ENCODE results near the gene PCDHB13. TPM values are rescaled to one million over a fixed set of nuclear protein-coding genes. Genes with fewer than 3 reads are reported as not detected.
A peak's percentile ranks its signal among the peaks of the same experiment; 100 is the strongest.
"Not testable (repeated sequence)": the region's sequence is repeated elsewhere in the genome, so short reads cannot be mapped to it uniquely, and the experiment has no call there.

Gene PCDHB13
- total and polyA plus RNA-seq, 2 of the 13 experiments (the other 11 are each of a cell fraction or from before 2014, with no cell fraction given), result 0.57 to 0.80 TPM

DNA sequence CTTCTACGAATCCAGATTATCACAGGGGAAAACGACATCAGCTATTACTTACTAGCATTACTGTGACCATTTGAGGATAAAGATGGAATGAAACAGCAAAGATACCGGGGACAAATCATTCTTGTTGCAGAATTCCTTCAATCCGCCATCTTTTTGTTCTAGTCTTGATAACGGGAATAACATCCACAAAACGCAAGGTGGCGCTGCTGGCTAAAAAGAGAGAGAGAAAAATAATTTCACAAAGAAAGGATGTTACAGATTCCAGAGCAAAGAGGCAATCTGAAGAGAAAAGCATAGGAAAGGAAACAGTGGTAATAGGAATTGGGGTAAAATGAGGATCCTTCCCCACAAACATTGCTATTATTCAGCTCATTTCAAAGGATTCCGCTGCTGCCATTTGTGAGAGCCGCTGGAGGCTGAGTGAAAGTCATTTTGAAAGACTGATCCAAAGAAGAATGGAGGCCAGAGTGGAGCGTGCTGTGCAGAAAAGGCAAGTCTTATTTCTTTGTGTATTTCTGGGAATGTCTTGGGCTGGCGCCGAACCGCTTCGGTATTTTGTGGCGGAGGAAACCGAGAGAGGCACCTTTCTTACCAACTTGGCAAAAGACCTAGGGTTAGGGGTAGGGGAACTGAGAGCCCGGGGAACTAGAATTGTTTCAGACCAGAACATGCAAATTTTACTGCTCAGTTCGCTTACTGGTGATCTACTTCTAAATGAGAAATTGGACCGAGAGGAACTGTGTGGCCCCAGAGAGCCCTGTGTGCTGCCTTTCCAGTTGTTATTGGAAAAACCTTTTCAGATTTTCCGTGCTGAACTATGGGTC, 41.1 kb upstream of the PCDHB13 start, which contains the start of gene PCDHB7 (continued):
- TF ChIP-seq STAG1 (CRISPR knock-in tag; IDR thresholded peaks at IDR 0.05) (peak; percentile 21; the same call in 1 of the 2 replicates), ZNF558 (CRISPR knock-in tag; IDR thresholded peaks at IDR 0.05; ENCODE audit: borderline replicate concordance) (no peak), YEATS4 (CRISPR knock-in tag; IDR thresholded peaks at IDR 0.05; ENCODE audit: borderline replicate concordance) (no peak), ZNF253 (CRISPR knock-in tag; IDR thresholded peaks at IDR 0.05; ENCODE audit: borderline replicate concordance) (no peak), ELF1 (CRISPR knock-in tag; IDR thresholded peaks at IDR 0.05) (no peak), NPAS2 (CRISPR knock-in tag; IDR thresholded peaks at IDR 0.05; ENCODE audit: borderline replicate concordance) (no peak), ZNF552 (CRISPR knock-in tag; IDR thresholded peaks at IDR 0.05; ENCODE audit: borderline replicate concordance) (no peak), SUZ12 (IDR thresholded peaks at IDR 0.05; ENCODE audit: low read depth, low read length) (no peak), GATAD1 (CRISPR knock-in tag; IDR thresholded peaks at IDR 0.05) (no peak), SMC3 (IDR thresholded peaks at IDR 0.05; ENCODE audit: low read length) (0 out of 2 replicates have a peak, but pooled peaks have one; percentile 11), JUNB (CRISPR knock-in tag; IDR thresholded peaks at IDR 0.05; ENCODE audit: borderline replicate concordance) (no peak)
- TF ChIP-seq, protein P1, sequence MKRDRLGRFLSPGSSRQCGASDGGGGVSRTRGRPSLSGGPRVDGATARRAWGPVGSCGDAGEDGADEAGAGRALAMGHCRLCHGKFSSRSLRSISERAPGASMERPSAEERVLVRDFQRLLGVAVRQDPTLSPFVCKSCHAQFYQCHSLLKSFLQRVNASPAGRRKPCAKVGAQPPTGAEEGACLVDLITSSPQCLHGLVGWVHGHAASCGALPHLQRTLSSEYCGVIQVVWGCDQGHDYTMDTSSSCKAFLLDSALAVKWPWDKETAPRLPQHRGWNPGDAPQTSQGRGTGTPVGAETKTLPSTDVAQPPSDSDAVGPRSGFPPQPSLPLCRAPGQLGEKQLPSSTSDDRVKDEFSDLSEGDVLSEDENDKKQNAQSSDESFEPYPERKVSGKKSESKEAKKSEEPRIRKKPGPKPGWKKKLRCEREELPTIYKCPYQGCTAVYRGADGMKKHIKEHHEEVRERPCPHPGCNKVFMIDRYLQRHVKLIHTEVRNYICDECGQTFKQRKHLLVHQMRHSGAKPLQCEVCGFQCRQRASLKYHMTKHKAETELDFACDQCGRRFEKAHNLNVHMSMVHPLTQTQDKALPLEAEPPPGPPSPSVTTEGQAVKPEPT (CRISPR knock-in tag; IDR thresholded peaks at IDR 0.05; ENCODE audit: low read depth), result no peak
- TF ChIP-seq, protein P2, sequence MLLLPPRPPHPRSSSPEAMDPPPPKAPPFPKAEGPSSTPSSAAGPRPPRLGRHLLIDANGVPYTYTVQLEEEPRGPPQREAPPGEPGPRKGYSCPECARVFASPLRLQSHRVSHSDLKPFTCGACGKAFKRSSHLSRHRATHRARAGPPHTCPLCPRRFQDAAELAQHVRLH (CRISPR knock-in tag; IDR thresholded peaks at IDR 0.05; ENCODE audit: borderline replicate concordance, low read depth), result no peak
- TF ChIP-seq, protein P3, sequence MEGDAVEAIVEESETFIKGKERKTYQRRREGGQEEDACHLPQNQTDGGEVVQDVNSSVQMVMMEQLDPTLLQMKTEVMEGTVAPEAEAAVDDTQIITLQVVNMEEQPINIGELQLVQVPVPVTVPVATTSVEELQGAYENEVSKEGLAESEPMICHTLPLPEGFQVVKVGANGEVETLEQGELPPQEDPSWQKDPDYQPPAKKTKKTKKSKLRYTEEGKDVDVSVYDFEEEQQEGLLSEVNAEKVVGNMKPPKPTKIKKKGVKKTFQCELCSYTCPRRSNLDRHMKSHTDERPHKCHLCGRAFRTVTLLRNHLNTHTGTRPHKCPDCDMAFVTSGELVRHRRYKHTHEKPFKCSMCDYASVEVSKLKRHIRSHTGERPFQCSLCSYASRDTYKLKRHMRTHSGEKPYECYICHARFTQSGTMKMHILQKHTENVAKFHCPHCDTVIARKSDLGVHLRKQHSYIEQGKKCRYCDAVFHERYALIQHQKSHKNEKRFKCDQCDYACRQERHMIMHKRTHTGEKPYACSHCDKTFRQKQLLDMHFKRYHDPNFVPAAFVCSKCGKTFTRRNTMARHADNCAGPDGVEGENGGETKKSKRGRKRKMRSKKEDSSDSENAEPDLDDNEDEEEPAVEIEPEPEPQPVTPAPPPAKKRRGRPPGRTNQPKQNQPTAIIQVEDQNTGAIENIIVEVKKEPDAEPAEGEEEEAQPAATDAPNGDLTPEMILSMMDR (CRISPR knock-in tag; IDR thresholded peaks at IDR 0.05), result peak; percentile 65
- TF ChIP-seq, protein P4, sequence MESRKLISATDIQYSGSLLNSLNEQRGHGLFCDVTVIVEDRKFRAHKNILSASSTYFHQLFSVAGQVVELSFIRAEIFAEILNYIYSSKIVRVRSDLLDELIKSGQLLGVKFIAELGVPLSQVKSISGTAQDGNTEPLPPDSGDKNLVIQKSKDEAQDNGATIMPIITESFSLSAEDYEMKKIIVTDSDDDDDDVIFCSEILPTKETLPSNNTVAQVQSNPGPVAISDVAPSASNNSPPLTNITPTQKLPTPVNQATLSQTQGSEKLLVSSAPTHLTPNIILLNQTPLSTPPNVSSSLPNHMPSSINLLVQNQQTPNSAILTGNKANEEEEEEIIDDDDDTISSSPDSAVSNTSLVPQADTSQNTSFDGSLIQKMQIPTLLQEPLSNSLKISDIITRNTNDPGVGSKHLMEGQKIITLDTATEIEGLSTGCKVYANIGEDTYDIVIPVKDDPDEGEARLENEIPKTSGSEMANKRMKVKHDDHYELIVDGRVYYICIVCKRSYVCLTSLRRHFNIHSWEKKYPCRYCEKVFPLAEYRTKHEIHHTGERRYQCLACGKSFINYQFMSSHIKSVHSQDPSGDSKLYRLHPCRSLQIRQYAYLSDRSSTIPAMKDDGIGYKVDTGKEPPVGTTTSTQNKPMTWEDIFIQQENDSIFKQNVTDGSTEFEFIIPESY (CRISPR knock-in tag; IDR thresholded peaks at IDR 0.05), result 0 out of 2 replicates have a peak, but pooled peaks have one; percentile 12

DNA sequence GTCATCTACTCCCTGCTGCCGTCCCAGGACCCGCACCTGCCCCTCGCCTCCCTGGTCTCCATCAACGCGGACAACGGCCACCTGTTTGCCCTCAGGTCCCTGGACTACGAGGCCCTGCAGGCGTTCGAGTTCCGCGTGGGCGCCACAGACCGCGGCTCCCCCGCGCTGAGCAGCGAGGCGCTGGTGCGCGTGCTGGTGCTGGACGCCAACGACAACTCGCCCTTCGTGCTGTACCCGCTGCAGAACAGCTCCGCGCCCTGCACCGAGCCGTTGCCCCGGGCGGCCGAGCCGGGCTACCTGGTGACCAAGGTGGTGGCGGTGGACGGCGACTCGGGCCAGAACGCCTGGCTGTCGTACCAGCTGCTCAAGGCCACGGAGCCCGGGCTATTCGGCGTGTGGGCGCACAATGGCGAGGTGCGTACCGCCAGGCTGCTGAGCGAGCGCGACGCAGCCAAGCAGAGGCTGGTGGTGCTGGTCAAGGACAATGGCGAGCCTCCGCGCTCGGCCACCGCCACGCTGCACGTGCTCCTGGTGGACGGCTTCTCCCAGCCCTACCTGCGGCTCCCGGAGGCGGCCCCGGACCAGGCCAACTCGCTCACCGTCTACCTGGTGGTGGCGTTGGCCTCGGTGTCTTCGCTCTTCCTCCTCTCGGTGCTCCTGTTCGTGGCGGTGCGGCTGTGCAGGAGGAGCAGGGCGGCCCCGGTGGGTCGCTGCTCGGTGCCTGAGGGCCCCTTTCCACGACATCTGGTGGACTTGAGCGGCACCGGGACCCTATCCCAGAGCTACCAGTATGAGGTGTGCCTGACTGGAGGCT, 39.2 kb upstream of the PCDHB13 start:
- H3K4me3 ChIP-seq (replicated peaks in 1 of 3; ENCODE audit: insufficient read depth in 1 of 3, low read depth in 2 of 3, low read length in 3 of 3); H2AFZ ChIP-seq (ENCODE audit: low read length); H3K4me1 ChIP-seq (ENCODE audit: insufficient read depth, low read length); H3K27me3 ChIP-seq (ENCODE audit: control insufficient read depth in 1 of 2, insufficient read depth in 2 of 2, low read length in 2 of 2); H3K79me2 ChIP-seq (ENCODE audit: insufficient read depth, low read length); H3K4me2 ChIP-seq (ENCODE audit: low read depth, low read length); CTCF ChIA-PET (ENCODE audit: low intra/inter-chr PET ratio, low total read pairs); H3K9me3 ChIP-seq (ENCODE audit: low read length); H4K20me1 ChIP-seq (ENCODE audit: insufficient read depth, low read length); BruUV-seq (replicated peaks); in situ Hi-C loops (cut with HindIII; ENCODE audit: extremely low pct_ligation_motif_present, low pct_unique_long_range_greater_than_20kb); H3K36me3 ChIP-seq (replicated peaks in 1 of 2; ENCODE audit: control insufficient read depth in 1 of 2, insufficient read depth in 2 of 2, low read length in 2 of 2); POLR2A ChIA-PET; ATAC-seq; H3K27ac ChIP-seq (ENCODE audit: extremely low read length, insufficient read depth, low read length); DNase-seq (ENCODE audit: low spot score); intact Hi-C loops (cut with micrococcal nuclease; ENCODE audit: unreplicated experiment); H3K9ac ChIP-seq (ENCODE audit: insufficient read depth, low read depth, low read length); FAIRE-seq: not testable (repeated sequence)
- WGBS (ENCODE audit: low lambda C conversion rate), result 79% methylated on average over 33 of the region's 79 CpGs

Measured in HepG2 (cell line).